NK-92 treated with Interleukin-12 subunit alpha and Interleukin-12 subunit beta, amount 100 ng/mL, for 24 hours (cell line): Measurements from ENCODE around the gene BMAL2.

ENCODE experiments used
- DNase-seq: peaks from one replicate; lab custom pipeline; 2025; lab: John Stamatoyannopoulos, UW

BMAL2 gene

GRCh38 chr12:27319848-27320247 lies 12.8 kb upstream of the BMAL2 start:
- no peak for DNase-seq

- DNase-seq, result no peak
Observed at GRCh38 chr12:27324530-27324929, 8.1 kb upstream of the BMAL2 start.

- DNase-seq, result no peak
Observed at GRCh38 chr12:27330846-27331245, 1.8 kb upstream of the BMAL2 start.

- DNase-seq, result peak; percentile 7
Observed at GRCh38 chr12:27331291-27331926, 1.2 kb upstream of the BMAL2 start.

GRCh38 chr12:27331927-27332324 lies 710 bp upstream of the BMAL2 start:
- no peak for DNase-seq

GRCh38 chr12:27332407-27332713 lies 276 bp upstream of the BMAL2 start:
- DNase-seq, result no peak

- DNase-seq, result peak; percentile 47
Observed at GRCh38 chr12:27333403-27334009, 870 bp downstream of the BMAL2 start.

GRCh38 chr12:27334042-27334720 lies 1.5 kb downstream of the BMAL2 start:
- DNase-seq, result no peak

GRCh38 chr12:27334721-27335082 lies 2.1 kb downstream of the BMAL2 start:
- DNase-seq, result no peak

GRCh38 chr12:27335364-27336281 lies 3.0 kb downstream of the BMAL2 start:
- DNase-seq, result no peak

GRCh38 chr12:27336282-27336653 lies 3.6 kb downstream of the BMAL2 start:
- no peak for DNase-seq

GRCh38 chr12:27337376-27337775 lies 4.7 kb downstream of the BMAL2 start:
- no peak for DNase-seq

GRCh38 chr12:27338473-27338872 lies 5.8 kb downstream of the BMAL2 start:
- no peak for DNase-seq

GRCh38 chr12:27340971-27341370 lies 8.3 kb downstream of the BMAL2 start:
- no peak for DNase-seq

- DNase-seq, result no peak
Observed at GRCh38 chr12:27342536-27342935, 9.9 kb downstream of the BMAL2 start.

- DNase-seq, result no peak
Observed at GRCh38 chr12:27343255-27344000, 10.8 kb downstream of the BMAL2 start.

GRCh38 chr12:27344246-27344645 lies 11.6 kb downstream of the BMAL2 start:
- DNase-seq, result no peak

GRCh38 chr12:27344760-27345159 lies 12.1 kb downstream of the BMAL2 start:
- DNase-seq, result no peak

- no peak for DNase-seq
Observed at GRCh38 chr12:27345376-27345775, 12.7 kb downstream of the BMAL2 start.

GRCh38 chr12:27347779-27348178 lies 15.1 kb downstream of the BMAL2 start:
- no peak for DNase-seq

- DNase-seq, result no peak
Observed at GRCh38 chr12:27351476-27351875, 18.8 kb downstream of the BMAL2 start.

GRCh38 chr12:27355486-27355885 lies 22.9 kb downstream of the BMAL2 start:
- DNase-seq, result no peak
